Colonic mucosa (tissue), 4 donors: Measurements from ENCODE around the gene TFE3. TPM values are rescaled to one million over a fixed set of nuclear protein-coding genes. Genes with fewer than 3 reads are reported as not detected.

Experiments used
- DNase-seq: peaks from one replicate; pipeline ENCODE4 v3.0.0-alpha.2; 2020
- H3K27ac ChIP-seq: fragments of 200-600 bp; one replicate; pipeline ENCODE4 v1.8.0; 2021
- H3K27me3 ChIP-seq: fragments of 200-600 bp; one replicate; pipeline ENCODE4 v1.8.0; 2021
- H3K36me3 ChIP-seq: fragments of 200-600 bp; one replicate; pipeline ENCODE4 v1.8.0; 2021
- H3K4me1 ChIP-seq: fragments of 200-600 bp; one replicate; pipeline ENCODE4 v1.8.0; 2021; ENCODE audit warnings: mild to moderate bottlenecking
- H3K4me3 ChIP-seq: fragments of 200-600 bp; one replicate; pipeline ENCODE4 v1.8.0; 2021
- H3K9ac ChIP-seq, 2 donors: one replicate each; pipeline ENCODE4 v1.7.0; 2013; ENCODE audit warnings: control low read depth in 2 of 2, low read depth in 2 of 2, low read length in 2 of 2
- H3K9me3 ChIP-seq: fragments of 200-600 bp; one replicate; pipeline ENCODE4 v1.8.0; 2021
- CTCF ChIP-seq: fragments of 200-600 bp; IDR thresholded peaks from one replicate; pipeline ENCODE4 v1.8.0; 2022; ENCODE audit warnings: antibody characterized with exemption, mild to moderate bottlenecking
- intact Hi-C: fragments of 100-400 bp; cut with DNase I; formaldehyde crosslinking; loops from one replicate; pipeline ENCODE4 v1.14.1; 2022
- total RNA-seq, 2 donors: library from RNA; stranded (reverse); fragmentation: NEBNext Ultra II Directional in 1 of 2; extraction: Animal tissue kit (Norgen Biotek cat#: 25700) in 1 of 2; gene quantifications; one replicate each; pipeline ENCODE4 v1.2.1, GENCODE V29; 2021
- donor health status: healthy.
- donor health status: DM: no; HTN: no; CAD: no.
- donor health status: DM: no; HTN: no; CAD: no.

The TFE3 gene
- total RNA-seq, 2 donors from 2014 or later, result 22.4 to 28.5 TPM

- H3K27me3 ChIP-seq, result no peaks in the 10 kb centered on the region
- TF ChIP-seq CTCF, result no peak
- no peaks in the 10 kb centered on the region for H3K36me3 ChIP-seq
- H3K4me3 ChIP-seq, result no peak overlapping the region
- DNase-seq, result no peak
- H3K9me3 ChIP-seq, result no peaks in the 10 kb centered on the region
- intact Hi-C loops, result no loop called here
- H3K4me1 ChIP-seq, result no peaks in the 10 kb centered on the region
- no peak overlapping the region for H3K27ac ChIP-seq
- no peak overlapping the region for H3K9ac ChIP-seq
Measured at GRCh38 chrX:48998391-48998790, 44.8 kb downstream of the TFE3 start.

- intact Hi-C loops, result no loop called here
- no peaks in the 10 kb centered on the region for H3K4me1 ChIP-seq
- TF ChIP-seq CTCF, result no peak
- no peak overlapping the region for H3K4me3 ChIP-seq
- no peaks in the 10 kb centered on the region for H3K27me3 ChIP-seq
- H3K9me3 ChIP-seq, result no peaks in the 10 kb centered on the region
- H3K36me3 ChIP-seq, result no peaks in the 10 kb centered on the region
- H3K9ac ChIP-seq, result no peak overlapping the region
- no peak overlapping the region for H3K27ac ChIP-seq
- no peak for DNase-seq
Measured at GRCh38 chrX:48997865-48998264, 45.3 kb downstream of the TFE3 start.

GRCh38 chrX:48997455-48997854 lies 45.7 kb downstream of the TFE3 start:
- no peaks in the 10 kb centered on the region for H3K27me3 ChIP-seq
- H3K36me3 ChIP-seq, result no peaks in the 10 kb centered on the region
- no peak overlapping the region for H3K9ac ChIP-seq
- H3K4me3 ChIP-seq, result no peak overlapping the region
- intact Hi-C loops, result no loop called here
- H3K4me1 ChIP-seq, result no peaks in the 10 kb centered on the region
- no peak for TF ChIP-seq CTCF
- H3K27ac ChIP-seq, result no peak overlapping the region
- H3K9me3 ChIP-seq, result no peaks in the 10 kb centered on the region
- no peak for DNase-seq

GRCh38 chrX:48996969-48997368 lies 46.2 kb downstream of the TFE3 start:
- H3K9ac ChIP-seq, result no peak overlapping the region

GRCh38 chrX:48992341-48992740 lies 50.8 kb downstream of the TFE3 start:
- Histone ChIP-seq H3K4me1 (no peaks in the 10 kb centered on the region), H3K27ac (no peak overlapping the region), H3K9me3 (no peaks in the 10 kb centered on the region), H3K36me3 (no peaks in the 10 kb centered on the region), H3K27me3 (no peaks in the 10 kb centered on the region), H3K4me3 (no peak overlapping the region), H3K9ac (no peak overlapping the region)
- no peak for TF ChIP-seq CTCF
- no peak for DNase-seq
- intact Hi-C loops, result no loop called here

More at GRCh38 chrX:48996969-48997368, 46.2 kb downstream of the TFE3 start:
- Histone ChIP-seq H3K27ac (no peak overlapping the region), H3K4me3 (no peak overlapping the region), H3K4me1 (no peaks in the 10 kb centered on the region), H3K9me3 (no peaks in the 10 kb centered on the region), H3K36me3 (no peaks in the 10 kb centered on the region), H3K27me3 (no peaks in the 10 kb centered on the region)
- intact Hi-C loops, result no loop called here
- no peak for DNase-seq
- TF ChIP-seq CTCF, result no peak

GRCh38 chrX:48989483-48989882 lies 53.7 kb downstream of the TFE3 start:
- Histone ChIP-seq H3K9me3 (no peaks in the 10 kb centered on the region), H3K36me3 (no peaks in the 10 kb centered on the region), H3K27me3 (no peaks in the 10 kb centered on the region), H3K4me3 (no peak overlapping the region), H3K27ac (no peak overlapping the region), H3K4me1 (no peaks in the 10 kb centered on the region), H3K9ac (no peak overlapping the region)
- DNase-seq, result no peak
- intact Hi-C loops, result no loop called here
- TF ChIP-seq CTCF, result no peak
